GM13976 (cell line): ENCODE data around the gene DNPH1.

Experiments
- DNase-seq: peaks from one replicate; pipeline ENCODE4 v3.0.0; 2012; ENCODE audit warnings: low spot score
- CTCF ChIP-seq: IDR thresholded peaks from 2 replicates; pipeline ENCODE4 v1.5.1; 2012; ENCODE audit warnings: borderline replicate concordance, mild to moderate bottlenecking; ENCODE audit not compliant: insufficient read depth; ENCODE audit errors: extremely low read depth, missing control alignments, control extremely low read depth
- in situ Hi-C: fragments of 300-500 bp; cut with MboI; formaldehyde crosslinking; loops from one replicate; pipeline ENCODE4 v1.12.0; 2022; ENCODE audit warnings: low sequenced_read_pairs, mixed read lengths, inconsistent platforms; ENCODE audit not compliant: unreplicated experiment

Gene DNPH1

GRCh38 chr6:43228951-43229802 is at the start of gene DNPH1:
Gene DNPH1, minus strand, starts transcription at chr6:43229481. Its CDS starts 25 bp downstream, at chr6:43229456.
- TF ChIP-seq CTCF: peak; percentile 94
- in situ Hi-C loops: no loop called here
- peak; percentile 90 for DNase-seq

DNA sequence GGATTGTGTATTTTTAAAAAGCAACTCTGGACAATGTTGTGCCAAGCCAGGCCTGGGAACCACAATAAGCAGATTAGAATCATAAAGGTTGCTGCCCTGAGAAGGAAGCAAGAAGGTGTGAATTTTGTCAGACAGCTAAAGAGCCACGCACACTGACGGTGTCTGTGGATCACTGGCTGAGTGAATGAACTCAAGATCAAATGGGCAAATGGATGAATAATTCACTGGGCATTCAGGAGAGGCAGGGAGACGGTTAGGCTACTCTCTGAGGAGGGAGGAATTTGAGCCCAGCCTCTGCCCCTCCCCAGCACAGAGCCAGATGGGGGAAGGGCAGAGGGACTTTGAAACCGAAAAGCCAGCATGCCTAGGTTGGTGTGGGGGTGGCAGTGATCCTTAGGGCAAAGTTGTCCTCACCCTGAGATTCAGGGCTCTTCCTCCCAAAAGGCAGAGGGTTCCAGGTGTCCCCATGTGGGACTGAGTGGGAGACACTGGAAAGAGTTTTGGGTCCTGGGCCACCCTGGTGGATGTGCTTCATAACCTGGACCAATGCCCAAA is 49.3 kb upstream of the DNPH1 start:
- no peak for DNase-seq
- in situ Hi-C loops: no loop called here
- TF ChIP-seq CTCF: no peak

- no peak for TF ChIP-seq CTCF
- in situ Hi-C loops: no loop called here
- DNase-seq: no peak
These were observed 48.6 kb upstream of the DNPH1 start for GRCh38 chr6:43277643-43278523.

DNA sequence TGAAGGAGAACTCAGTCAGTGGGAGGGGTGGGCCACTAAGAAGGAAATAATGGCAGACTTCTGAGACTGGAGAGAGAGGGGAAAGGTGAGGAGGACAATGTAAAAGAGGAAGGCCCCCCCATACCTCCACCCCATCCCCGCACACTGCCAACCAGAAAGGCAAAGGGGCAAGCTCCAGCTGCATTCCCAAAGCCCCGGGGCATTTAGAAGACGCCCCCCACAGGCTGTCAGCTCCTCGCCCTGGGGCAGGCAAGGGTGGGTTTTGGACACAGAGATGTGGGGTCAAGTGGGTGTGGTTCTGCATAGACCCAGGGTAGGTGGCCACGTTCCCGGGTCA is 48.0 kb upstream of the DNPH1 start:
- no peak for TF ChIP-seq CTCF
- in situ Hi-C loops: no loop called here
- no peak for DNase-seq

GRCh38 chr6:43276577-43277305 is 47.5 kb upstream of the DNPH1 start:
- no peak for TF ChIP-seq CTCF
- no peak for DNase-seq
- in situ Hi-C loops: no loop called here
